ENCODE results near the gene HNRNPA1. TPM values are rescaled to one million over a fixed set of nuclear protein-coding genes. Genes with fewer than 3 reads are reported as not detected.

The HNRNPA1 gene
- total and polyA plus RNA-seq, 9 of the 15 experiments (the other 6 are each of a cell fraction or from before 2014, with no cell fraction given): 1,166 to 2,703 (median 1,815) TPM

DNA sequence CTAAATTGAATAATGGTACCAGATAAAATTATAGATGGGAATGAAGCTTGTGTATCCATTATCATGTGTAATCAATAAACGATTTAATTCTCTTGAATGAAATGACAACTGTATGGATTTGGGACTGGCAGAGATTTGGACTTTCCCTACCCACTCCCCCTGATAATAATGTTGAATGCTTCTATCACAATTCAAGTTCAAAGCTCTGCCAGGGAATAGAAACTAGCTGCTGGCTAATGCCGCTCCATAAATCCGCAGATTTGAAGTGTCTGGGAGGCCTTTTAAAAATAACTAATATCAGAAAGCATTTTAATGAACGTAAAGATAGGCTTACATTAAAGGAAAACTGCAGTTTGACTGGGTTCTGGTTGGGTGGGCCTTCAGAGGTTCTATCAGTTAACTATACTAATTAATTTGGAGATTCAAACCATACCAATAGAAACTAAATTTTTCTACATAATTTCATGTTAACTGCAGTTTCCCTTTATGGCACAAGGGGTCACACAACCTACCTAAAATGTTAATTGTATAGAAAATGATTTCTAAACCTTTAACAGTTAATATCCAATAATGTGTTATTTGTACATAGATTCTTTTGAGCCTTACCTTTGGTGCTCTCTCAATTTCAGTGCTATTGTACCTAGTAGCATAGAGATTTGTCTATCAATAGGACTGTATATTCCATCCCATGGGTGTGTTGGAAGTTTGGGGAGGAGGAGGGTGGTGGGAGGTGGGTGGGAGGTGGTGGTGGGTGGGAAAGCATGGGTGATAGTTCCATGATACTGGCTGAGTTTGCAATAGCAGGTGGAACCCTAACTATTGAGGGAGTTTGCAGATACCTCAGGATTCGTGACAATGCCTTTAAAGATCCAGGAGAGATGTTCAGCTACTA, 4.9 kb downstream of the HNRNPA1 start (continued):
- no peak for TF ChIP-seq DNMT1 (IDR thresholded peaks at IDR 0.05)
- TF ChIP-seq MCM7 (IDR thresholded peaks at IDR 0.05): no peak
- no peak for TF ChIP-seq MBD2 (IDR thresholded peaks at IDR 0.05; ENCODE audit: borderline replicate concordance, low read depth)
- no peak for TF ChIP-seq ZNF184 (CRISPR knock-in tag; IDR thresholded peaks at IDR 0.05)
- no peak for TF ChIP-seq CHCHD3 (CRISPR knock-in tag; IDR thresholded peaks at IDR 0.05)
- TF ChIP-seq, protein P1, sequence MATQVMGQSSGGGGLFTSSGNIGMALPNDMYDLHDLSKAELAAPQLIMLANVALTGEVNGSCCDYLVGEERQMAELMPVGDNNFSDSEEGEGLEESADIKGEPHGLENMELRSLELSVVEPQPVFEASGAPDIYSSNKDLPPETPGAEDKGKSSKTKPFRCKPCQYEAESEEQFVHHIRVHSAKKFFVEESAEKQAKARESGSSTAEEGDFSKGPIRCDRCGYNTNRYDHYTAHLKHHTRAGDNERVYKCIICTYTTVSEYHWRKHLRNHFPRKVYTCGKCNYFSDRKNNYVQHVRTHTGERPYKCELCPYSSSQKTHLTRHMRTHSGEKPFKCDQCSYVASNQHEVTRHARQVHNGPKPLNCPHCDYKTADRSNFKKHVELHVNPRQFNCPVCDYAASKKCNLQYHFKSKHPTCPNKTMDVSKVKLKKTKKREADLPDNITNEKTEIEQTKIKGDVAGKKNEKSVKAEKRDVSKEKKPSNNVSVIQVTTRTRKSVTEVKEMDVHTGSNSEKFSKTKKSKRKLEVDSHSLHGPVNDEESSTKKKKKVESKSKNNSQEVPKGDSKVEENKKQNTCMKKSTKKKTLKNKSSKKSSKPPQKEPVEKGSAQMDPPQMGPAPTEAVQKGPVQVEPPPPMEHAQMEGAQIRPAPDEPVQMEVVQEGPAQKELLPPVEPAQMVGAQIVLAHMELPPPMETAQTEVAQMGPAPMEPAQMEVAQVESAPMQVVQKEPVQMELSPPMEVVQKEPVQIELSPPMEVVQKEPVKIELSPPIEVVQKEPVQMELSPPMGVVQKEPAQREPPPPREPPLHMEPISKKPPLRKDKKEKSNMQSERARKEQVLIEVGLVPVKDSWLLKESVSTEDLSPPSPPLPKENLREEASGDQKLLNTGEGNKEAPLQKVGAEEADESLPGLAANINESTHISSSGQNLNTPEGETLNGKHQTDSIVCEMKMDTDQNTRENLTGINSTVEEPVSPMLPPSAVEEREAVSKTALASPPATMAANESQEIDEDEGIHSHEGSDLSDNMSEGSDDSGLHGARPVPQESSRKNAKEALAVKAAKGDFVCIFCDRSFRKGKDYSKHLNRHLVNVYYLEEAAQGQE (IDR thresholded peaks at IDR 0.05; ENCODE audit: borderline replicate concordance): no peak; the same call in 1 of the 2 replicates
- TF ChIP-seq, protein P1 (CRISPR knock-in tag; IDR thresholded peaks at IDR 0.05; ENCODE audit: low read depth): no peak
- no peak for TF ChIP-seq ZNF140 (CRISPR knock-in tag; IDR thresholded peaks at IDR 0.05)
- 0 out of 2 replicates have a peak, but pooled peaks have one; percentile 55 for TF ChIP-seq GATAD2B (IDR thresholded peaks at IDR 0.05; ENCODE audit: borderline replicate concordance)
- 0 out of 2 replicates have a peak, but pooled peaks have one; percentile 65 for TF ChIP-seq NFXL1 (CRISPR knock-in tag; IDR thresholded peaks at IDR 0.05)
- no peak for TF ChIP-seq ZNF707 (CRISPR knock-in tag; conservative IDR thresholded peaks at IDR 0.05)
- 0 out of 2 replicates have a peak, but pooled peaks have one; percentile 33 for TF ChIP-seq SMAD3 (CRISPR knock-in tag; conservative IDR thresholded peaks at IDR 0.05)
- no peak for TF ChIP-seq ZNF518B (CRISPR knock-in tag; IDR thresholded peaks at IDR 0.05)
- no peak for TF ChIP-seq EZH2 (IDR thresholded peaks at IDR 0.05; ENCODE audit: borderline replicate concordance, low read depth, low read length)
- TF ChIP-seq ETV5 (CRISPR knock-in tag; IDR thresholded peaks at IDR 0.05; ENCODE audit: low read depth): no peak

Data from K562 (cell line).